H9 (cell line): ENCODE measurements around the gene MRPS27. TPM values are rescaled to one million over a fixed set of nuclear protein-coding genes. Genes with fewer than 3 reads are reported as not detected.

ENCODE experiments used
- DNase-seq: peaks from one replicate; pipeline ENCODE4 v3.0.0-alpha.2; 2017
- H2AFZ ChIP-seq: one replicate; pipeline ENCODE4 v1.6.1; 2013; ENCODE audit warnings: mild to moderate bottlenecking, low read length, control low read depth, moderate library complexity
- H2AK5ac ChIP-seq: 2 replicates; pipeline ENCODE4 v1.6.1; 2013; ENCODE audit warnings: low read length, control low read depth, mixed read lengths; ENCODE audit not compliant: insufficient read length
- H2BK120ac ChIP-seq: one replicate; pipeline ENCODE4 v1.6.1; 2013; ENCODE audit warnings: low read depth, mild to moderate bottlenecking, low read length, control low read depth, inconsistent platforms; ENCODE audit not compliant: poor library complexity, severe bottlenecking
- H2BK12ac ChIP-seq: 2 replicates; pipeline ENCODE4 v1.6.1; 2013; ENCODE audit warnings: low read length, control low read depth, mixed read lengths, low read depth; ENCODE audit not compliant: insufficient read length
- H2BK15ac ChIP-seq: 2 replicates; pipeline ENCODE4 v1.6.1; 2013; ENCODE audit warnings: low read depth, low read length, control low read depth
- H2BK20ac ChIP-seq: one replicate; pipeline ENCODE4 v1.6.1; 2013; ENCODE audit warnings: low read depth, mild to moderate bottlenecking, low read length, control low read depth, inconsistent platforms; ENCODE audit not compliant: poor library complexity, severe bottlenecking
- H2BK5ac ChIP-seq: 2 replicates; pipeline ENCODE4 v1.6.1; 2013; ENCODE audit warnings: low read length, control low read depth, mixed read lengths; ENCODE audit not compliant: insufficient read length
- H3K14ac ChIP-seq: 2 replicates; pipeline ENCODE4 v1.6.1; 2013; ENCODE audit warnings: low read length, control low read depth; ENCODE audit not compliant: insufficient read depth
- H3K18ac ChIP-seq: 2 replicates; pipeline ENCODE4 v1.6.1; 2013; ENCODE audit warnings: low read depth, mild to moderate bottlenecking, mixed read lengths, low read length, control low read depth; ENCODE audit not compliant: insufficient read length
- H3K23ac ChIP-seq: 2 replicates; pipeline ENCODE4 v1.6.1; 2013; ENCODE audit warnings: low read length, control low read depth, mixed read lengths, low read depth; ENCODE audit not compliant: insufficient read length
- H3K23me2 ChIP-seq: 2 replicates; pipeline ENCODE4 v1.6.1; 2013; ENCODE audit warnings: low read depth, mild to moderate bottlenecking, mixed read lengths, low read length, control low read depth; ENCODE audit not compliant: insufficient read length, poor library complexity, severe bottlenecking
- H3K27ac ChIP-seq: 2 replicates; pipeline ENCODE4 v1.5.1; 2013; ENCODE audit warnings: low read length, control low read depth, mixed read lengths, low read depth; ENCODE audit not compliant: insufficient read length
- H3K27me3 ChIP-seq: 2 replicates; pipeline ENCODE4 v1.6.1; 2013; ENCODE audit warnings: low read length, control low read depth, inconsistent platforms; ENCODE audit not compliant: insufficient read depth
- H3K4ac ChIP-seq: 2 replicates; pipeline ENCODE4 v1.6.1; 2013; ENCODE audit warnings: low read depth, mild to moderate bottlenecking, control low read depth, inconsistent platforms, low read length, moderate library complexity
- H3K4me1 ChIP-seq: 2 replicates; pipeline ENCODE4 v1.6.1; 2013; ENCODE audit warnings: low read length, control low read depth, inconsistent platforms; ENCODE audit not compliant: insufficient read depth
- H3K4me2 ChIP-seq: 2 replicates; pipeline ENCODE4 v1.6.1; 2013; ENCODE audit warnings: low read length, control low read depth, mixed read lengths; ENCODE audit not compliant: insufficient read length, insufficient read depth
- H3K56ac ChIP-seq: 2 replicates; pipeline ENCODE4 v1.6.1; 2013; ENCODE audit warnings: low read depth, mild to moderate bottlenecking, mixed read lengths, low read length, control low read depth; ENCODE audit not compliant: insufficient read length
- H3K79me1 ChIP-seq: 2 replicates; pipeline ENCODE4 v1.6.1; 2013; ENCODE audit warnings: low read depth, mild to moderate bottlenecking, moderate library complexity, low read length, control low read depth, inconsistent platforms; ENCODE audit not compliant: insufficient read depth, poor library complexity, severe bottlenecking
- H3K79me2 ChIP-seq: 2 replicates; pipeline ENCODE4 v1.6.1; 2013; ENCODE audit warnings: low read length, control low read depth, inconsistent platforms; ENCODE audit not compliant: insufficient read depth
- H3K9ac ChIP-seq: 2 replicates; pipeline ENCODE4 v1.6.1; 2013; ENCODE audit warnings: low read length, control low read depth, mixed read lengths; ENCODE audit not compliant: insufficient read length; ENCODE audit errors: extremely low read depth
- H3K9me3 ChIP-seq: one replicate; pipeline ENCODE4 v1.6.1; 2013; ENCODE audit warnings: low read depth, low read length, inconsistent platforms; ENCODE audit not compliant: control insufficient read depth
- H3T11ph ChIP-seq: one replicate; pipeline ENCODE4 v1.6.1; 2013; ENCODE audit warnings: mild to moderate bottlenecking, low read length, control low read depth, inconsistent platforms
- H4K20me1 ChIP-seq: one replicate; pipeline ENCODE4 v1.6.1; 2013; ENCODE audit not compliant: control insufficient read depth, insufficient read length, insufficient read depth
- H4K5ac ChIP-seq: 2 replicates; pipeline ENCODE4 v1.6.1; 2013; ENCODE audit warnings: low read depth, mild to moderate bottlenecking, mixed read lengths, low read length, control low read depth; ENCODE audit not compliant: insufficient read length
- H4K8ac ChIP-seq: replicated peaks from 2 replicates; pipeline ENCODE4 v1.6.1; 2013; ENCODE audit warnings: low read length, control low read depth, mixed read lengths, low read depth; ENCODE audit not compliant: insufficient read length
- H4K91ac ChIP-seq: 2 replicates; pipeline ENCODE4 v1.6.1; 2013; ENCODE audit warnings: low read depth, mild to moderate bottlenecking, moderate library complexity, mixed read lengths, low read length, control low read depth; ENCODE audit not compliant: insufficient read length
- H3K27ac Mint-ChIP-seq, 3 experiments: 2 replicates in 2 of 3; 3 replicates in 1 of 3; pipeline ENCODE4 v1.8.0; 2020 to 2021; ENCODE audit warnings: mixed read lengths in 3 of 3, mild to moderate bottlenecking in 1 of 3, moderate library complexity in 1 of 3
- H3K27me3 Mint-ChIP-seq: 2 replicates; pipeline ENCODE4 v1.8.0; 2021; ENCODE audit warnings: low read depth, mild to moderate bottlenecking, moderate library complexity, mixed read lengths
- H3K36me3 Mint-ChIP-seq, 3 experiments: 2 replicates in 2 of 3; 3 replicates in 1 of 3; pipeline ENCODE4 v1.8.0; 2020 to 2021; ENCODE audit warnings: low read depth in 3 of 3, mixed read lengths in 3 of 3; ENCODE audit not compliant: insufficient read depth in 1 of 3
- H3K4me1 Mint-ChIP-seq, 2 experiments: 2 replicates each; pipeline ENCODE4 v1.8.0; 2020; ENCODE audit warnings: mixed read lengths in 2 of 2
- H3K4me3 Mint-ChIP-seq, 2 experiments: 2 replicates in 1 of 2; 3 replicates in 1 of 2; pipeline ENCODE4 v1.8.0; 2020 to 2021; ENCODE audit warnings: mild to moderate bottlenecking in 2 of 2, mixed read lengths in 2 of 2, moderate library complexity in 1 of 2
- H3K9me3 Mint-ChIP-seq, 2 experiments: 2 replicates in 1 of 2; 3 replicates in 1 of 2; pipeline ENCODE4 v1.8.0; 2020; ENCODE audit warnings: mild to moderate bottlenecking in 2 of 2, mixed read lengths in 2 of 2, moderate library complexity in 1 of 2
- CTCF ChIP-seq: fragments of 200-600 bp; sonication (generic); conservative IDR thresholded peaks from 3 replicates; pipeline ENCODE4 v1.8.0; 2021; ENCODE audit warnings: antibody characterized with exemption, mild to moderate bottlenecking
- WGBS: extraction: QIAGEN DNeasy Blood & Tissue Kit; methylation state at CpG from one replicate; pipeline ENCODE4 v1.1.7; 2013; ENCODE audit warnings: missing lambda C conversion rate, low lambda C conversion rate, mixed read lengths; ENCODE audit not compliant: insufficient read length; ENCODE audit errors: extremely low coverage; 5-methylcytosine and 5-hydroxymethylcytosine counted together
- total RNA-seq: library from RNA; stranded (reverse); gene quantifications from 2 replicates; pipeline ENCODE4 v1.2.1, GENCODE V29; 2021

Gene MRPS27
- total RNA-seq, 1 experiment from 2014 or later, result 83.3 TPM

GRCh38 chr5:72206160-72206559 lies 113.9 kb downstream of the MRPS27 start:
- Histone ChIP-seq H3K18ac (no peak overlapping the region), H2BK12ac (no peak overlapping the region), H3K27me3 (no peaks in the 10 kb centered on the region), H2BK20ac (no peak overlapping the region), H2AK5ac (no peak overlapping the region), H3K56ac (no peak overlapping the region), H2BK120ac (no peak overlapping the region), H3T11ph (no peak overlapping the region), H3K27ac (no peak overlapping the region), H4K8ac (no peak overlapping the region), H2AFZ (no peak overlapping the region), H3K9me3 (no peaks in the 10 kb centered on the region), H3K23me2 (no peaks in the 10 kb centered on the region), H3K79me2 (no peaks in the 10 kb centered on the region), H2BK15ac (no peak overlapping the region), H3K4ac (no peak overlapping the region), H4K5ac (no peak overlapping the region), H3K14ac (no peak overlapping the region), H2BK5ac (no peak overlapping the region), H3K4me2 (no peak overlapping the region), H4K20me1 (no peaks in the 10 kb centered on the region), H3K9ac (no peak overlapping the region), H3K79me1 (no peaks in the 10 kb centered on the region), H4K91ac (no peak overlapping the region), H3K4me1 (no peaks in the 10 kb centered on the region; the same call in 1 of the 2 replicates), H3K23ac (no peak overlapping the region)
- Mint-ChIP-seq H3K9me3 (no peaks in the 10 kb centered on the region), H3K36me3 (peaks cover 23 to 48% (median 39%) of the 10 kb centered on the region in 3 experiments; a peak in 6 of 7 replicates), H3K4me3 (no peak overlapping the region), H3K27ac (no peak overlapping the region), H3K27me3 (peaks cover 4% of the 10 kb centered on the region), H3K4me1 (peaks cover 31 to 35% of the 10 kb centered on the region in 2 experiments)
- no peak for DNase-seq
- WGBS, result no CpG with 5 or more reads among the region's 3 CpGs
- TF ChIP-seq CTCF, result no peak
